Mesodermal cell (in vitro differentiated cells): ENCODE measurements around the gene DLGAP4.

Source experiments
- H3K27ac ChIP-seq: 2 replicates; pipeline ENCODE4 v1.7.0; 2013; ENCODE audit warnings: mild to moderate bottlenecking, low read depth, low read length, moderate library complexity; ENCODE audit not compliant: severe bottlenecking
- H3K36me3 ChIP-seq: 2 replicates; pipeline ENCODE4 v1.7.1; 2013; ENCODE audit warnings: mild to moderate bottlenecking, low read length, moderate library complexity; ENCODE audit not compliant: control insufficient read depth, insufficient read depth
- H3K4me1 ChIP-seq: one replicate; pipeline ENCODE4 v1.7.1; 2013; ENCODE audit warnings: mild to moderate bottlenecking, low read length; ENCODE audit not compliant: insufficient read depth, control insufficient read depth, poor library complexity, severe bottlenecking
- H3K4me3 ChIP-seq: 2 replicates; pipeline ENCODE4 v1.7.0; 2013; ENCODE audit warnings: low read length, control low read depth, mild to moderate bottlenecking; ENCODE audit not compliant: insufficient read depth, poor library complexity, severe bottlenecking; ENCODE audit errors: extremely low read depth
- H3K9me3 ChIP-seq: 2 replicates; pipeline ENCODE4 v1.7.1; 2013; ENCODE audit warnings: mild to moderate bottlenecking, low read length, moderate library complexity; ENCODE audit not compliant: control insufficient read depth
- WGBS, 2 experiments: methylation state at CpG; one replicate each; pipeline ENCODE4 v1.1.5; 2013; ENCODE audit warnings: missing lambda C conversion rate in 2 of 2; ENCODE audit not compliant: insufficient coverage in 2 of 2; 5-methylcytosine and 5-hydroxymethylcytosine counted together

The DLGAP4 gene

GRCh38 chr20:36268440-36269342 is 37.4 kb upstream of the DLGAP4 start:
- Histone ChIP-seq H3K36me3 (no peaks in the 10 kb centered on the region), H3K9me3 (no peaks in the 10 kb centered on the region), H3K27ac (no peak overlapping the region), H3K4me1 (peaks cover 4% of the 10 kb centered on the region), H3K4me3 (no peak overlapping the region)
- WGBS, 2 experiments, result 86 to 98% methylated on average over 4 to 6 of the region's 10 CpGs

- Histone ChIP-seq H3K4me3 (no peak overlapping the region), H3K9me3 (no peaks in the 10 kb centered on the region), H3K4me1 (peaks cover 4% of the 10 kb centered on the region), H3K27ac (no peak overlapping the region), H3K36me3 (no peaks in the 10 kb centered on the region)
- 84% methylated on average over 2 of the region's 2 CpGs; no CpG with 5 or more reads in 1 of the 2 experiments for WGBS, 2 experiments
These were observed 36.6 kb upstream of the DLGAP4 start for GRCh38 chr20:36269507-36269906.

- Histone ChIP-seq H3K27ac (no peak overlapping the region), H3K4me1 (peaks cover 4% of the 10 kb centered on the region), H3K4me3 (no peak overlapping the region), H3K9me3 (no peaks in the 10 kb centered on the region), H3K36me3 (no peaks in the 10 kb centered on the region)
- WGBS, 2 experiments, result 94% methylated on average over 14 to 17 of the region's 20 CpGs
These were observed 35.1 kb upstream of the DLGAP4 start for GRCh38 chr20:36270744-36271638.

GRCh38 chr20:36271639-36272546 is 34.2 kb upstream of the DLGAP4 start:
- no peak overlapping the region for H3K27ac ChIP-seq
- H3K4me1 ChIP-seq, result peaks cover 4% of the 10 kb centered on the region
- H3K9me3 ChIP-seq, result no peaks in the 10 kb centered on the region
- 92% methylated on average over 10 to 14 of the region's 21 CpGs for WGBS, 2 experiments
- no peaks in the 10 kb centered on the region for H3K36me3 ChIP-seq
- H3K4me3 ChIP-seq, result no peak overlapping the region

- Histone ChIP-seq H3K4me3 (no peak overlapping the region), H3K9me3 (no peaks in the 10 kb centered on the region), H3K27ac (no peak overlapping the region), H3K36me3 (no peaks in the 10 kb centered on the region), H3K4me1 (peaks cover 4% of the 10 kb centered on the region)
- 87% methylated on average over 8 to 10 of the region's 12 CpGs for WGBS, 2 experiments
These were observed 33.5 kb upstream of the DLGAP4 start for GRCh38 chr20:36272547-36273220.

- H3K36me3 ChIP-seq, result no peaks in the 10 kb centered on the region
- H3K4me1 ChIP-seq, result no peaks in the 10 kb centered on the region
- H3K4me3 ChIP-seq, result no peak overlapping the region
- H3K9me3 ChIP-seq, result no peaks in the 10 kb centered on the region
- WGBS, 2 experiments, result 85 to 87% methylated on average over 10 to 11 of the region's 12 CpGs
- H3K27ac ChIP-seq, result no peak overlapping the region
These were observed 32.5 kb upstream of the DLGAP4 start for GRCh38 chr20:36273414-36274180.

GRCh38 chr20:36274181-36274841 is 31.8 kb upstream of the DLGAP4 start:
- no peak overlapping the region for H3K27ac ChIP-seq
- H3K4me1 ChIP-seq, result no peaks in the 10 kb centered on the region
- 74 to 77% methylated on average over 16 to 17 of the region's 20 CpGs for WGBS, 2 experiments
- H3K9me3 ChIP-seq, result no peaks in the 10 kb centered on the region
- no peaks in the 10 kb centered on the region for H3K36me3 ChIP-seq
- no peak overlapping the region for H3K4me3 ChIP-seq

GRCh38 chr20:36275011-36275410 is 31.1 kb upstream of the DLGAP4 start:
- no peaks in the 10 kb centered on the region for H3K9me3 ChIP-seq
- H3K4me1 ChIP-seq, result no peaks in the 10 kb centered on the region
- 84 to 89% methylated on average over 5 of the region's 5 CpGs for WGBS, 2 experiments

More at GRCh38 chr20:36275011-36275410, 31.1 kb upstream of the DLGAP4 start:
- Histone ChIP-seq H3K36me3 (no peaks in the 10 kb centered on the region), H3K27ac (no peak overlapping the region), H3K4me3 (no peak overlapping the region)
